ENCODE results near the gene MATCAP1.

The MATCAP1 gene

DNA sequence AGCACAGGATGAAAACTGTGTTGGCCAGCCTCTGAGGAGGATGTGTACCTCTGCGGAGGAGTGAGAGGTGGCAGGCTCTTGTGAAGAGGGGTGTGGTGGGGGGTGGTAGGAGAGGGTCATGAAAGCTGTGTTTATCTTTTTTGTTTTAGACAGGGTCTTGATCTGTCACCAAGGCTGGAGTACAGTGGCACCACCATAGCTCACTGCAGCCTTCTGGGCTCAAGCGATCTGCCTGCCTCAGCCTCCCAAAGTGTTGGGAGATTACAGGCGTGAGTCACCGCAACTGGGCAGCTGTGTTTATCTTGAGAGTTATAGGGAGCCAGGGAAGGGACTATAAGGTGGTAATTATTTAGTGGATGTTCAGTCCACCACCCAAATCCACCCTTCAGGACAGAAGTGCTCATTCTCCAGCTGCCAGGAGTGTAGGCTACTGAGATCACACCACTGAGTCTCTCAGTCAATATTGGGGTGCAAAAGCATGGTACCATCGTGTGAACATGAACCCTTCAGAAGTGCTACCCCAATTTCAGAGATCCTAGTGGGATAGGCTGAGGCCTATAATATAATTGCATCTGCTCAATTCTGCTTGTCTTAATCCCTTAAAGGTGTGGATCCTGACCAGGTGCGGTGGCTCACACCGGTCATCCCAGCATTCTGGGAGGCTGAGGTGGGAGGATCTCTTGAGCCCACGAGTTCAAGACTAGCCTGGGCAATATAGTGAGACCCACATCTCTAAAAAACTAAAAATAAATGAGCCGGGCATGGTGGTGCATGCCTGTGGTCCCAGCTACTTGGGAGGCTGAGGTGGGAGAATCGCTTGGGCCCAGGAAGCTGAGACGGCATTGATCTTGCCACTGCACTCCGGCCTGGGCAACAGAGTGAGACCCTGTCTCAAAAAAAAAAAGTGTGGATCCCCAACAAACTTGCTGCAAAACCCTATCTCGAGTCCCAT, 7.0 kb upstream of the MATCAP1 start:
- no peak for DNase-seq

DNA sequence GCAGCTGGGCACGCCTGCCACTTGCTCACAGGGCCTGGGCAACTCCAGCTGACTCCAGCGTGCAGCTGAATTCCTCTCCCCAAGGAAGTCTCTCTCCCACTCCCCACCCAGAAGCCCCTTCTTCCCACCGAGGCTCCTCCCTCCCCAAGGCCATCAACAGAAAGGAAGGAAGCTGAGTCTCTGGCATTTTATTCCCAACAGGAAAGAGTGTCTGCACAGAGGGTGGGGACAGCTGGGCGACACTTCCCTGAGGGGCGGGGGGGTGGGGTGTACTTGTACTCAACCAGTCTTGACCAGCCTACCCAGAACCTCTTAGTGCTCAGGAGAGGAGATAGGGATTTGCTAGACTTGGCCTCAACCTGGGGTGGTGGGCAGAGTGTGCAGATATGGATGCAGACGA, 6.3 kb upstream of the MATCAP1 start, which contains the start of gene EXOC3L1:
Gene EXOC3L1 (minus strand): TSS at position 96 of the 400 bp plus-strand sequence. CDS start 460 bp downstream, outside the sequence.
- no peak for DNase-seq

GRCh38 chr16:67188798-67189197, 5.0 kb upstream of the MATCAP1 start:
- DNase-seq, result no peak

DNA sequence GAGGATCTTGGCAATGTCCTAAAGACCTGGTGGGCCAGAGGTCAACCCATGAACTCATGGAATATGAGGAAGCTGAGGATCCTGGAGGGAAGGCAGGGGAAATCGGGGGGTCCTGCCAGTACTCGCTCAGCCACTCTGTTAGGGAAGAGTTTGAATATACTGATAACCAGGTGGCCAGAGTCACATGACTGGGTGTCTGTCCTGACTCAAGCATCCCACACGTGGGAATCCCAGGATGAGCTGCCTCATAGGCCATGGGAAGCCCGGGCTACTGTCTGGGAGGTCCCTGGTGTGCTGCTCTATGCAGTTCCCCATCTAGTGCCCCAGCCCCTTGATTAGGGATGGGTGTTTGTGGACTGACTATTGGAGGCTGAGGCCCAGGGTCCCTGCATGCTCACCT, 4.6 kb upstream of the MATCAP1 start:
- DNase-seq, result no peak

- no peak for DNase-seq
Observed at GRCh38 chr16:67187175-67187890, 3.6 kb upstream of the MATCAP1 start.

DNA sequence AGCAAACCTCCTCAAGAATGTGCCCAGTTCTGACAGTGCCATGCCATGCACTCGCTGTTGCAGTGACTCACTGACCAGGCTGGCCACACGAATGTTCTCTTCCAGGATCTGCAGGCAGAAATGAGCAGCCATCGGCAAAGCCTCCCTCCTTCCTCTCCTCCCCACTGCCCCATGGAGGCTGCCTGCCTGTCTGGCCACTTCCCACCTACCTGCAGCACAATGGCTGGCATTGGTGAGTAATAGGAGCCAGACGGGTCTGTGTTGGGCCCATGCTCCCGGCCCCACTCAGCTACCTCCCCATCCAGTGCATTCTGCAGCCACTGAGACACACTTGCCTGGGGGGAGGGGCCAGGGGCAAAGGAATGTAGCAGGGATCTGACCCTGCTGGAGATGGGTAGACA, 2.8 kb upstream of the MATCAP1 start:
- DNase-seq, result no peak

GRCh38 chr16:67185651-67186134, 1.9 kb upstream of the MATCAP1 start:
- DNase-seq, result no peak

- DNase-seq, result peak; percentile 87
Observed at GRCh38 chr16:67184995-67185650, 1.4 kb upstream of the MATCAP1 start.

DNA sequence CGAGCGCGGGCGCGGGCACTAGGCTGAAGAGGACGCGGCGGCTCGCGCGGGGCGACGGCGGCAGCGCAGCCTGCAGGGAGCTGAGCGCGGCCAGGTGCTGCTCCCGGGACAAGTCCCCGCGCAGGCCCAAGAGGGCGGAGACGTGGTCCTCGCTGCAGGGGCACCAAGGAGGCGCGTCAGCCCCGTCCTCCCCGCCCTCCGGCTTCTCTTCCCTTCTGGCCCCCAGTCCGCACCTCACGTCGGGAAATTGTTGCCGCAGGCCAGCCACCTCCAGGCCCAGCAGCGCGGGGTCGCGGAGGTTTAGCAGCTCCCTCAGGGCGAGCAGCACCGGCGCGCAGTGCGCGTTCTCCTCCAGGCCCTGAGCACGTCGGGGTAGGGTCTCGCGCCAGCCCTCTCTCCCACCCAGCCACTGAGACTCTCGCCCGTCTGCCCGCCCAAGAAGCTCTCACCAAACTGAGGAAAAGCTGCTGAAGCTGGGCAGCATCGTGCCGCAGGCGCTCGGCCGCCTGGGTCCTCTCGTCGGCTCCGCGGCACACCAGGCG, 761 bp upstream of the MATCAP1 start:
- no peak for DNase-seq

GRCh38 chr16:67183284-67183626, 508 bp downstream of the MATCAP1 start:
- DNase-seq, result no peak

- DNase-seq, result no peak
Observed at GRCh38 chr16:67182288-67182687, 1.5 kb downstream of the MATCAP1 start.

- no peak for DNase-seq
Observed at GRCh38 chr16:67181346-67181745, 2.4 kb downstream of the MATCAP1 start.

DNA sequence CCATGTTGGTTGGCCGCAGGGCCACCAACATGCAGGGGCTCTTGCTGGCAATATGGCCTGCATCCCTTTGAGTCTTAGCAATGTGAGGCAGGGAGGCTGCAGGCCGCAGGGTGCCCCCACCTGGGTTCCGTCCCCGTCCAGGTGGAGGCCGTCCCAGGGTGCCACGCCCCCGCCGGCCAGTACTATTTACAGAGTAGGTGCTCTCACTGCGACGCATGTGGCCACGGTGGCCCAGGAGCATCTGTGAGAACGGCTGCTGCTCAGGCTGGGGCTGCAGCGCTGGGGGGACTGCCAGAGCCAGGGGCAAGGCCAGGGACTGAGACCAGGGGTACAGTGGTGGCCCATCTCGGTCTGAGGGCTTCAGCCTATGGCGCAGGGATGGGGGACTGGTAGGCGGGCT, 3.6 kb downstream of the MATCAP1 start:
- no peak for DNase-seq

DNA sequence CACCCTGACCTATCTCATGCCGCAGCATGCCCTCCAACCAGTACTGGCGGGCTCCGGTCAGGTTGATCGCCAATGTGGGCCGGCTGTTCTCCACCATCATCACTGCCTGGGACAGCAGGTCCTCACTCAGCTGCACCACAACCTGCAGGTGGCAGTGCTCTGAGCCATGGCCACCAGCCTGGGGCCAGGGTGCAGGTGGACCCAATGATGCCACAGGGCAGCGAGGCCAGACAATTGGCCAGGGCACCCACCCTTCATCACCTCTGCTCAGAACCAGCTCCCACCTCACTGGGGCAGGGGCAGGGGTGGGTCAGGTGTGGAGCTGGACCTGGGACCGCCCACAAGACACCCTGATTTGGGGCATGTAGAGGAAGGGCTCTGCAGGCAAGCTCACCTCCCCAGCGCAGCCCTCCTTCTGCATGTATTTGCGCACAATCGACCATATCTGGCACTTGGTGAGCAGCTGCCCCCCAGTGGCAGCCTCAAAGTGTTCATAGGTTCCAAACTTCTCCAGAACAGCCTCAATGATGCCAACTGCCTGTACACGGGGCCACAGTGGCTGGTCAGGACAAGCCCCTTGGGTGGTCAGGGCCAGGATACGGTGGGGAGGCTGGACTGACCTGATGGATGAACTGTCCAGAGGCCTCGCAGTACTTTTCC, 4.2 kb downstream of the MATCAP1 start:
- DNase-seq, result no peak

DNA sequence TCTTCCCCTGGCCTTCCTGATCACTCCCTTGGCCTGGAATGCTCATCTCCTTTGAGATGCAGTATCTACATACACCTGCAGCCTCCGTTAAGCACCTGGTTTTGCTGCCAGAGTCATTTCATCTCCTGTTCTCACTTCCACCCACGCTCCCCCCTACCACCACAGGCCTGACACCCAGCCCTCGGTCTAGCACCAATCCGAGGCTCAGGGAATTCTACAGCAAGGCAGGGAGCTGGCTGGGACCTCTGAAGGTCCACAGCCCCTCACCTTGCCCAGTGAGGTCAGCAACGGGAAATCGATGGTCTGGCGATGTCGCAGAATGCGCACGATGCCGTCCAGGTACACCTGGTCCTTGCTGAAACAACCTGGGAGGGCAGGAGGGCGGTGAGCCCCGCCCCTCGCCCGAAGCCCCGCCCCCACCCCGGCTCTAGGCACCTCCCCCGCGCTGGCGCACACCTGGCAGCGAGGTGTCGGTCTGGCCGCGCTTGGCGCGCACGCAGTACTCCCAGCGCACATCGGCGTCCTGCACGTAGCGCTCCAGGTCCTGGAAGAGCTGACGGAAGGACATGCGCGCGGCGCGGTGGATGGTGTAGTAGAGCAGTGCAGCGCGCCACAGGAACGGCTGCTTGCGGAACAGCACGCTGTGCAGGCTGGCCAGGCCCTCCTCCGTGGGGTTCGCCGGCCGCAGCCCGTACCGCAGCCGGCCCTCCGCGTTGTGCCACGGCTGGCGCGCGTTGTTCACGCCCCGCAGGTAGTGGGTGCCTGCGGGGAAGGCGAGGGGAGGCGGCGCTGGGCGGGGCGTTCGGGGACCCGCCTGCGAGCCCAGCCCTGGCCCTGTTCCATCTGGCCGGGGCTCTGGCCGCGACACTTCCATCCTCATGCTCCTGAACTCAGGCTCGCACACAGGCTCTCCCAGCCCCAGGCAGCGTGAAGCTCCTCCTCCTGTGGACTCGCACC, 5.7 kb downstream of the MATCAP1 start:
- DNase-seq, result peak; percentile 58

- no peak for DNase-seq
Observed at GRCh38 chr16:67176662-67177061, 7.1 kb downstream of the MATCAP1 start.

DNA sequence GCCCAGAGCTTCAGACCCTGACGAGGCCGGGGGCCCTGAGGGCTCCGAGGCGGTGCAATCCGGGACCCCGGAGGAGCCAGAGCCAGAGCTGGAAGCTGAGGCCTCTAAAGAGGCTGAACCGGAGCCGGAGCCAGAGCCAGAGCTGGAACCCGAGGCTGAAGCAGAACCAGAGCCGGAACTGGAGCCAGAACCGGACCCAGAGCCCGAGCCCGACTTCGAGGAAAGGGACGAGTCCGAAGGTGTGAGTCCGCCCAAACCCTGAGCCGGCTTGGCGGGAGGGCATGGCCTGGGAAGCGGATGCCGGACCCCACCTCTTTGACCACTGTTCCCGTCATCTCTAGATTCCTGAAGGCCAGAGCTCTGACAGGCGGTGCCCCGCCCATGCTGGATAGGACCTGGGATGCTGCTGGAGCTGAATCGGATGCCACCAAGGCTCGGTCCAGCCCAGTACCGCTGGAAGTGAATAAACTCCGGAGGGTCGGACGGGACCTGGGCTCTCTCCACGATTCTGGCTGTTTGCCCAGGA, 9.0 kb downstream of the MATCAP1 start:
- DNase-seq, result no peak

- peak; percentile 68 for DNase-seq
Observed at GRCh38 chr16:67173808-67174705, 9.7 kb downstream of the MATCAP1 start.

DNA sequence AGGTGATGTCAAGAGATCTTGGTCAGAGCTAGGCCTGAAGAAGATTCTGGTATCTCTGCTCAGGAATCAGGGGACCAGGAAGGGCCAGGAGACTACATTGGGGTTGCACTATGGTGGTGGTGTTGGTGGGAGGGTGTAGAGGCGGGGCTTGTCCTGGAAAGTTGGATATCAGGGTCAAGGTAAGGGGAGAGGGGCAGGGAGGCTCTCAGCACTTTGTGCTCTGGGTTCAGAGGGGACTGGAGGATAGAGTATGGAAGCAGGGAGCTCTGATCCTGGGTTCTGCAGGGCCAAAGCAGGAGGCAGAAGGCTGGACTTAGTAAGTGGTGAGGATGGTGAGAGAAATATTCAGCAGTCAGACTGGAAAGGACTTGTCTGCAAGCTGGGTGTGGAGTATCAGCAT, 10.4 kb downstream of the MATCAP1 start:
- DNase-seq, result no peak

Data from activated naive CD4-positive, alpha-beta T cell treated with Interleukin-2 at 50 U/mL for 16 hours (primary cell).